OCI-LY3 (cell line): ENCODE data around the gene SLC37A1.

Experiments used
- EZH2phosphoT487 ChIP-seq: fragments of 200-600 bp; shearing (Covaris generic); IDR thresholded peaks from 2 replicates; pipeline ENCODE4 v1.6.1; 2018; ENCODE audit warnings: antibody characterized with exemption, mixed run types, low read depth
- TF ChIP-seq, protein P1 (sequence below): fragments of 200-600, 300-600 bp; sonication (generic); IDR thresholded peaks from 2 replicates; pipeline ENCODE4 v1.5.1; 2014; ENCODE audit warnings: antibody characterized with exemption, low read length, low read depth

DNA sequence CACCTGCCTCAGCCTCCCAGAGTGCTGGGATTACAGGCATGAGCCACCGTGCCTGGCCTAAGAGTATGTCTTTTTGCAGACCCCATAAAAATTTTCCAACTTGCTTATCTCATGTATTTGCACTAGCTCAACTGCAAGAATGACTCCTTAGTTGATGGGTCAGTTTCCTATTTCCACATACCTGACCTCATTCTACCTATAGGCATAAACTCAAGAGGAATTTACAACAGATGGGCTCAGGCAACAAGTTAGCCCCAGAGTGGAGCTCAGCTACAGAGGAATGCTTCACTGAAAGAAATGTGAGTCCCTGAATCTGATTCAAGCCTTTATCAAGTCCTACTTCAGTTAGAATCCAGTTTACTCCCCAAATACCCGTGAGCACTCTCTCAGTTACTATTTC, 5.3 kb upstream of the SLC37A1 start:
- TF ChIP-seq, protein P1, sequence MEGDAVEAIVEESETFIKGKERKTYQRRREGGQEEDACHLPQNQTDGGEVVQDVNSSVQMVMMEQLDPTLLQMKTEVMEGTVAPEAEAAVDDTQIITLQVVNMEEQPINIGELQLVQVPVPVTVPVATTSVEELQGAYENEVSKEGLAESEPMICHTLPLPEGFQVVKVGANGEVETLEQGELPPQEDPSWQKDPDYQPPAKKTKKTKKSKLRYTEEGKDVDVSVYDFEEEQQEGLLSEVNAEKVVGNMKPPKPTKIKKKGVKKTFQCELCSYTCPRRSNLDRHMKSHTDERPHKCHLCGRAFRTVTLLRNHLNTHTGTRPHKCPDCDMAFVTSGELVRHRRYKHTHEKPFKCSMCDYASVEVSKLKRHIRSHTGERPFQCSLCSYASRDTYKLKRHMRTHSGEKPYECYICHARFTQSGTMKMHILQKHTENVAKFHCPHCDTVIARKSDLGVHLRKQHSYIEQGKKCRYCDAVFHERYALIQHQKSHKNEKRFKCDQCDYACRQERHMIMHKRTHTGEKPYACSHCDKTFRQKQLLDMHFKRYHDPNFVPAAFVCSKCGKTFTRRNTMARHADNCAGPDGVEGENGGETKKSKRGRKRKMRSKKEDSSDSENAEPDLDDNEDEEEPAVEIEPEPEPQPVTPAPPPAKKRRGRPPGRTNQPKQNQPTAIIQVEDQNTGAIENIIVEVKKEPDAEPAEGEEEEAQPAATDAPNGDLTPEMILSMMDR, result no peak
- TF ChIP-seq EZH2phosphoT487, result no peak
